Left lung (tissue), 10 donors: ENCODE data around the gene HK2. TPM values are rescaled to one million over a fixed set of nuclear protein-coding genes. Genes with fewer than 3 reads are reported as not detected.

Experiments used
- ATAC-seq: fragments of 200-7000 bp; cut with Tn5 transposase; one replicate; pipeline ENCODE4 v1.9.1; 2020; ENCODE audit warnings: moderate library complexity
- DNase-seq, 4 donors: peaks; one replicate each; pipeline ENCODE4 v3.0.0-alpha.2; 2013 to 2020
- H3K27ac ChIP-seq, 2 donors: fragments of 200-600 bp; sonication (generic) in 1 of 2; one replicate each; pipeline versions ENCODE4 v1.5.0 to v1.8.0; 2020 to 2021
- H3K27me3 ChIP-seq, 2 donors: fragments of 200-600 bp; sonication (generic) in 1 of 2; one replicate each; pipeline versions ENCODE4 v1.5.0 to v1.8.0; 2020 to 2021
- H3K36me3 ChIP-seq, 2 donors: fragments of 200-600 bp; sonication (generic) in 1 of 2; one replicate each; pipeline versions ENCODE4 v1.5.0 to v1.8.0; 2020 to 2021
- H3K4me1 ChIP-seq, 2 donors: fragments of 200-600 bp; one replicate each; pipeline ENCODE4 v1.8.0; 2021
- H3K4me3 ChIP-seq, 2 donors: fragments of 200-600 bp; sonication (generic) in 1 of 2; one replicate each; pipeline versions ENCODE4 v1.5.0 to v1.8.0; 2020 to 2021; ENCODE audit warnings: mild to moderate bottlenecking in 1 of 2
- H3K9me3 ChIP-seq, 2 donors: fragments of 200-600 bp; sonication (generic) in 1 of 2; one replicate each; pipeline versions ENCODE4 v1.5.0 to v1.8.0; 2020 to 2021
- CTCF ChIP-seq, 2 donors: fragments of 200-600 bp; sonication (generic) in 1 of 2; IDR thresholded peaks; one replicate each; pipeline versions ENCODE4 v1.5.0 to v1.8.0; 2021; ENCODE audit warnings: antibody characterized with exemption in 2 of 2
- intact Hi-C, 2 donors: fragments of 100-400 bp; cut with DNase I; formaldehyde crosslinking; loops; one replicate each; pipeline versions ENCODE4 v1.11.2 to v1.14.2; 2022
- polyA plus RNA-seq, 6 donors: library from polyadenylated mRNA; unstranded; fragments of 120-200 nt; gene quantifications; one replicate each; pipeline ENCODE4 v1.2.1, GENCODE V29; 2013; ENCODE audit not compliant: insufficient read length in 6 of 6
- total RNA-seq, 2 donors: library from RNA; stranded (reverse); fragmentation: NEBNext Ultra II Directional; extraction: Animal tissue kit (Norgen Biotek cat#: 25700); gene quantifications; one replicate each; pipeline ENCODE4 v1.2.1, GENCODE V29; 2021
- donor health status: DM: no; HTN: yes; CAD: no.
- donor health status: DM: no; HTN: no; CAD: no.

The HK2 gene
- total and polyA plus RNA-seq, 8 donors, result 2.7 to 55.6 (median 4.6) TPM

GRCh38 chr2:74835831-74836674 is 2.1 kb downstream of the HK2 start:
- peak overlapping the region; percentile 69 to 85 for H3K27ac ChIP-seq
- peak; percentile 71 to 74 for TF ChIP-seq CTCF (IDR thresholded peaks at IDR 0.05)
- no peak for DNase-seq
- peak; percentile 26 for ATAC-seq
- peaks cover 0 to 65% of the 10 kb centered on the region in 2 donors for H3K4me1 ChIP-seq
- peaks cover 0 to 42% of the 10 kb centered on the region in 2 donors for H3K27me3 ChIP-seq
- intact Hi-C loops, result no loop called here
- H3K4me3 ChIP-seq, result peak overlapping the region; percentile 84 to 89
- no peaks in the 10 kb centered on the region for H3K36me3 ChIP-seq
- H3K9me3 ChIP-seq, result no peaks in the 10 kb centered on the region

- Histone ChIP-seq H3K36me3 (no peaks in the 10 kb centered on the region), H3K27me3 (peaks cover 0 to 40% of the 10 kb centered on the region in 2 donors), H3K4me1 (peaks cover 0 to 72% of the 10 kb centered on the region in 2 donors), H3K9me3 (no peaks in the 10 kb centered on the region), H3K4me3 (peak overlapping the region in 1 of 2 donors; percentile 89), H3K27ac (peak overlapping the region in 1 of 2 donors; percentile 85)
- DNase-seq (no peak), ATAC-seq (no peak)
- intact Hi-C loops, result no loop called here
- peak in 1 of 2 donors; percentile 10 for TF ChIP-seq CTCF (IDR thresholded peaks at IDR 0.05)
Observed at GRCh38 chr2:74836675-74837401, 2.9 kb downstream of the HK2 start.

GRCh38 chr2:74841641-74842040 is 7.7 kb downstream of the HK2 start:
- ATAC-seq (no peak), DNase-seq (no peak)
- Histone ChIP-seq H3K4me3 (no peak overlapping the region), H3K36me3 (no peaks in the 10 kb centered on the region), H3K27ac (no peak overlapping the region), H3K9me3 (no peaks in the 10 kb centered on the region), H3K27me3 (peaks cover 0 to 6% of the 10 kb centered on the region in 2 donors), H3K4me1 (peaks cover 30 to 82% of the 10 kb centered on the region in 2 donors)
- TF ChIP-seq CTCF (IDR thresholded peaks at IDR 0.05), result no peak
- intact Hi-C loops, result no loop called here

GRCh38 chr2:74843433-74843832 is 9.5 kb downstream of the HK2 start:
- no peak for TF ChIP-seq CTCF (IDR thresholded peaks at IDR 0.05)
- Histone ChIP-seq H3K4me3 (no peak overlapping the region), H3K27me3 (no peaks in the 10 kb centered on the region), H3K4me1 (peaks cover 38 to 82% of the 10 kb centered on the region in 2 donors), H3K27ac (peak overlapping the region; percentile 13 to 85), H3K9me3 (no peaks in the 10 kb centered on the region), H3K36me3 (no peaks in the 10 kb centered on the region)
- no peak for DNase-seq
- intact Hi-C loops, result no loop called here
- ATAC-seq, result no peak

GRCh38 chr2:74843899-74844298 is 10.0 kb downstream of the HK2 start:
- no peaks in the 10 kb centered on the region for H3K36me3 ChIP-seq
- H3K4me1 ChIP-seq, result peaks cover 43 to 86% of the 10 kb centered on the region in 2 donors
- DNase-seq, result no peak
- intact Hi-C loops, result no loop called here
- TF ChIP-seq CTCF (IDR thresholded peaks at IDR 0.05), result no peak
- H3K4me3 ChIP-seq, result no peak overlapping the region
- ATAC-seq, result peak; percentile 48
- no peaks in the 10 kb centered on the region for H3K9me3 ChIP-seq
- no peaks in the 10 kb centered on the region for H3K27me3 ChIP-seq
- H3K27ac ChIP-seq, result peak overlapping the region; percentile 13 to 85
